Measurements from ENCODE around the gene VCL.

Gene VCL

DNA sequence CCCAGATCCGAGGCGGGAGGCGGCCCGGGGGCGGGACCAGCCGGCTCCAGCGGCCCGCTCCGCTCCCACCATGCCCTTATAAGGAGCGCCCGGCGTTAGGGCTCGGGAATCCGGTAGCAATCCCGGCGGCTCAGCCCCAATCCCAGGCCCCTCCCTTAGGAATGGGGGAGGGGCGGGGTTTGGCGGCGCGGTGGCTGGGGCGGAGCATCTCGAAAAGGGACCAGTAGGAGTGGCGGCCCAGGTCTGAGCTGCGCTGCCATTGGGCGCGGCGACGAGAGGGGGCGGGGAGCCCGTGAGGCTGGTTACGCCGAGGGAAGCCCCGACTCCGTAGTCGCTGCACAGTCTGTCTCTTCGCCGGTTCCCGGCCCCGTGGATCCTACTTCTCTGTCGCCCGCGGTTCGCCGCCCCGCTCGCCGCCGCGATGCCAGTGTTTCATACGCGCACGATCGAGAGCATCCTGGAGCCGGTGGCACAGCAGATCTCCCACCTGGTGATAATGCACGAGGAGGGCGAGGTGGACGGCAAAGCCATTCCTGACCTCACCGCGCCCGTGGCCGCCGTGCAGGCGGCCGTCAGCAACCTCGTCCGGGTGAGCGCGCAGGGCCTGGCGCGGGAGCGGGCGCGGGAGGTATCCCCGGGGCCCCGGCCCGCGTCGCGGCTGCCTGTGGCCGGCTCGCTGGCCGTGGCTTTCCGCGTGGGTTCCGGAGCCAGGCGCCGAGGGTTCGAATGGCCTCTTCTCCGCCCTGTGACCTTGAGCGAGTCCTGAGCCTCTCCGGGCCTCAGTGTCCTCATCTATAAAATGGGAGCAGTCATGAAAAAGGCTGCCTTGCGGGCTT, at the start of gene VCL:
Gene VCL, plus strand, starts transcription at position 330 of the 836 bp plus-strand sequence. Its CDS starts 92 bp downstream, at position 422.
- H3K27ac ChIP-seq = peak within 1 kb of the TSS; percentile 91
- TF ChIP-seq, protein P1, sequence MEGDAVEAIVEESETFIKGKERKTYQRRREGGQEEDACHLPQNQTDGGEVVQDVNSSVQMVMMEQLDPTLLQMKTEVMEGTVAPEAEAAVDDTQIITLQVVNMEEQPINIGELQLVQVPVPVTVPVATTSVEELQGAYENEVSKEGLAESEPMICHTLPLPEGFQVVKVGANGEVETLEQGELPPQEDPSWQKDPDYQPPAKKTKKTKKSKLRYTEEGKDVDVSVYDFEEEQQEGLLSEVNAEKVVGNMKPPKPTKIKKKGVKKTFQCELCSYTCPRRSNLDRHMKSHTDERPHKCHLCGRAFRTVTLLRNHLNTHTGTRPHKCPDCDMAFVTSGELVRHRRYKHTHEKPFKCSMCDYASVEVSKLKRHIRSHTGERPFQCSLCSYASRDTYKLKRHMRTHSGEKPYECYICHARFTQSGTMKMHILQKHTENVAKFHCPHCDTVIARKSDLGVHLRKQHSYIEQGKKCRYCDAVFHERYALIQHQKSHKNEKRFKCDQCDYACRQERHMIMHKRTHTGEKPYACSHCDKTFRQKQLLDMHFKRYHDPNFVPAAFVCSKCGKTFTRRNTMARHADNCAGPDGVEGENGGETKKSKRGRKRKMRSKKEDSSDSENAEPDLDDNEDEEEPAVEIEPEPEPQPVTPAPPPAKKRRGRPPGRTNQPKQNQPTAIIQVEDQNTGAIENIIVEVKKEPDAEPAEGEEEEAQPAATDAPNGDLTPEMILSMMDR (IDR thresholded peaks at IDR 0.05) = no peak
- TF ChIP-seq ZFX (IDR thresholded peaks at IDR 0.05; ENCODE audit: borderline replicate concordance) = no peak

DNA sequence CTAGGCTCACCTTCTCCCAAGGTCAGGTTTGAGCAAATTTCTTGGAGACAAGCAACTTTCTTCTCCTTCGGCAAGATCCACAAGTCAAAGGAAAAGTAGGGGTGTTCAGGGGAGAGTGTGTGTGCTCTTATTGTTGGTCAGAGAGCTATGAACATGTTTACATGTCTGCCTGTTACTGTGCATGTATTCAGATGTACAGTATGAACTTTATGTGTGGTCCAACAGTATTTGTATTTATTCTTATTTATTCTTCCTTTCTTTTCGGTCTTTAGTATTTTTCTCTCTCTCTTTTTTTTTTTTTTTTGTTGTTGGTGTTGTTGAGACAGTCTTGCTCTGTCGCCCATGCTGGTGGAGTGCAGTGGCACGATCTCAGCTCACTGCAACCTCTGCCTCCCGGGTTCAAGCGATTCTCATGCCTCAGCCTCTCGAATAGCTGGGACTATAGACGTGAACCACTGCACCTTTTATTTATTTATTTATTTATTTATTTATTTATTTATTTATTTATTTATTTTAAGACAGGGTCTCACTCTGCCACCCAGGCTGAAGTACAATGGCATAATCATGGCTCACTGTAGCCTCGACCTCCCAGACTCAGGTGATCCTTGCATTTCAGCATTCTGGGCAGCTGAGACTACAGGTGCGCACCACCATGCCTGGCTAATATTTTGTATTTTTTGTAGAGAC, 48.8 kb upstream of the VCL start:
- no peak overlapping the region for H3K27ac ChIP-seq
- TF ChIP-seq ZFX (IDR thresholded peaks at IDR 0.05; ENCODE audit: borderline replicate concordance) = no peak
- TF ChIP-seq, protein P1 (IDR thresholded peaks at IDR 0.05) = no peak

DNA sequence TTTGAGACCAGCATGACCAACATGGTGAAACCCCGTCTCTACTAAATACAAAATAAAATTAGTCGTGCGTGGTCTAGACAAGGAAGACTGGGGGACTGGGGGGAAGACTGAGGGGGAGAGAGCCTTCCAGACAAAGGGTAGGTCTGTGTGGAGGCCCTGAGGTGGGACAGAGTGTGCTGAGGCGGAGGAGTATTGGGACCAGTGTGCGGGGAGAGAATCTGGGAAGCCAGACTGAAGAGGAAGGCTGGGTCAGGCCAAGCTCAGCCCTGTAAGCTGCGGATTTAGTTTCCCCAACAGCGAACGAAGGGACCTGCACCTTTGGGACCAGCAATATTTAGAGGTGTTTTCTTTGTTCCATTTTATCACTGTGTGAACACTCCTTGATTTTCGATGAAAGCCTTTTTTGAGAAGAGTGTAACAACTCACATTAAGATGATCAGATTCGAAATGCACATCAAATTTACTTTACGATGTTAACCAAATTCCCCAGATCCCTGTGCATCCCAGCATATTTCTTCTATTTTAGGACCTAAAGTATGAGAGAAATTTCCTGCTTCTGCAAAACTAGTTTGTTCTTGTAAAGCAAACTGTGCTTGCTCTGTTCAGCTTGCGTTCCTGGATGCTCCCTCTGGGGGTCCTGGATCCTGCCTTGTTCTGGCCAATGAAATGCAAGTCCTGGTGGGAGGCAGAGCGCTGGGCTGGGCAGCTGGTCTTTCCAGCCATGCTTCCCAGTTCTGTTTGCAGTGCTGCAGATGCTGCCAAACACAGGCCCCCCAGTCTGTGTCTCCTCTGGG, 47.6 kb upstream of the VCL start:
- no peak for TF ChIP-seq ZFX (IDR thresholded peaks at IDR 0.05; ENCODE audit: borderline replicate concordance)
- TF ChIP-seq, protein P1 (IDR thresholded peaks at IDR 0.05) = no peak
- H3K27ac ChIP-seq = no peak overlapping the region

DNA sequence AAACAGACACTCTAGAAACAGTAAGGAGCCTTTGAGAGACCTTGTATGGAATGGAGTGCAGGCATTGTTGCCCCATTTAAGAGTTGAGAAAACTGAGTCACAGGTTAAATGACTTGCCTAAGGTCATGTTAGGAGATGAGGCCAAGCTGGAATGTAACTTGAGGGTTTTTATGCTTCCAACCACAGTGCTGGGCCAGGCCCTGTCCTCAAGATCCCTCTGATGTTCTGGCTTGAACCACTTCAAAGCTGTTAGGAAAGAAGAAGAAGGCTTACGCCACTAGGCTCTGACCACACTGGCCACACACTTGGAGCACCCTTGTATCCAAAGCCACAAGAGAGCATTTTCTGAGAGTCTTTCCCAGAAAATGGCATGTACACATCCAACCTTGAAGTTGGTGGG, 44.3 kb upstream of the VCL start:
- TF ChIP-seq ZFX (IDR thresholded peaks at IDR 0.05; ENCODE audit: borderline replicate concordance) = no peak
- TF ChIP-seq, protein P1 (IDR thresholded peaks at IDR 0.05) = no peak
- no peak overlapping the region for H3K27ac ChIP-seq

DNA sequence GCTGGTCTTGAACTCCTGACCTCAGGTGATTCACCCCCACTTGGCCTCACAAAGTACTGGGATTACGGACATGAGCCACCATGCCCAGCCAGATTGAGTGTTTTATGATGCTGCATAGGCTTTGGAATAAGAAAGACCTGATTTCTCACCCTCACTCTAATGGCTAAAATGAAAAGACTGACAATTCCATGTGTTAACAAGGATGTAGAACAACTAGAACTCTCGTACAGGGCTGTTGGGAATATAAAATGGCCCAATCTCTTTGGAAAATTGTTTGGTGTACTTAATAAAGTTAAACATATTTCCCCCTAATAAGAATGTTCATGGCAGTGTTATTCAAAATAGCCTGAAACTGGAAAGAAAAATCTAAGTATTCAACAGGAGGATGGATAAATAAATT, 43.2 kb upstream of the VCL start:
- no peak for TF ChIP-seq ZFX (IDR thresholded peaks at IDR 0.05; ENCODE audit: borderline replicate concordance)
- TF ChIP-seq, protein P1 (IDR thresholded peaks at IDR 0.05) = no peak
- no peak overlapping the region for H3K27ac ChIP-seq

DNA sequence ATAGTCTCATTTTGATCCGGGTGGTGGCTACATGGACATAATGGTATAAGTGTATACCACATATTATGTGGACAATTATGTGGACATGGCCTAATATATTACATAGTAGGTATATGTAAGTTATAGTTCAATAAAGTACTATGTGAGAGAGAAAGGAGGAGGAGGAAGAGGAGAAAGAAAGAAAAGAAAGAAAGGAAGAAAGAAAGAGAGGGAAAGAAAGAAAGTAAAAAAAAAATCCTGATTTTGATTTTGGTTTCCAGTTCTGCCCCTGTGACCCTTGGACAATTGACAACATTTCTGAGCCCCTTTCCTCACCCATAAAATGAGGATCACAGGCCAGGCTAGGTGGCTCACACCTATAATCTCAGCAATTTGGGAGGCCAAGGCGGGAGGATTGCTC, 42.2 kb upstream of the VCL start:
- TF ChIP-seq ZFX (IDR thresholded peaks at IDR 0.05; ENCODE audit: borderline replicate concordance) = no peak
- TF ChIP-seq, protein P1 (IDR thresholded peaks at IDR 0.05) = no peak
- no peak overlapping the region for H3K27ac ChIP-seq

Measured in 22Rv1 (cell line).